ENCODE measurements around the gene ECI2. TPM values are rescaled to one million over a fixed set of nuclear protein-coding genes. Genes with fewer than 3 reads are reported as not detected.

The ECI2 gene
- polyA plus RNA-seq, 2 of the 4 experiments (the other 2 are of a cell fraction): 48.1 to 68.9 TPM

DNA sequence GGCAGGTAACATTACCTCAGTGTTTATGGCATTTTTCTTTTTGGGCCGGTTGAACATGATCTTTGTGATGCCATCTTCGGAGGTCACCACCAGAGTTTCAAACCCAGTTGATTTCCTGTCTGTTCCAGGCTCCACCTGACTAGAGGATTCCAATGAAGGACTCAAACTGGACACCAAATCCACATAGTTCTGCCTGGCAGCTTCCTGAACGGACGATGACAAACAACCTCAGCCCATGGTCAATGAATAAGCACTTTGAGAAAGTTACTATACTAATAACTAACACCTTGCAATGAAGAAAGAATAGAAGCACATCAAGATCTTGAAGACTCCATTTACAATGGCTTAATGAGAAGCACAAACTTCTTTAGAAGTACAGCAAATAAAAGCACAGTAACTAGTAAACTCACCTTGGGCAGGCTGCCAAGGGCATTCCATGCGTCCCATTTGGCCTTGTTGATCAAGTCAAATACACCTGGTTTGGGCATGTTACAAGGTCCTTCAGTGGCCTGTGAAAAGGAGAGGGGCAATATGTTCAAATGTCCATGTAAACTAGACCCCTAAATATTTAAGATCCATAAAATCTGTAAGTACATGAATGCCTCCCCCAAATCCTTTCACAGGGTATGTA lies 4.9 kb downstream of the ECI2 start:
- peaks cover 23% of the 10 kb centered on the region for H3K4me1 ChIP-seq
- no peak for DNase-seq (ENCODE audit: low read depth in 1 of 2, low spot score in 1 of 2)
- H3K4me3 ChIP-seq: no peak overlapping the region
- ChIA-PET CTCF (no interaction called here), POLR2A (no interaction called here)
- TF ChIP-seq, protein P1, sequence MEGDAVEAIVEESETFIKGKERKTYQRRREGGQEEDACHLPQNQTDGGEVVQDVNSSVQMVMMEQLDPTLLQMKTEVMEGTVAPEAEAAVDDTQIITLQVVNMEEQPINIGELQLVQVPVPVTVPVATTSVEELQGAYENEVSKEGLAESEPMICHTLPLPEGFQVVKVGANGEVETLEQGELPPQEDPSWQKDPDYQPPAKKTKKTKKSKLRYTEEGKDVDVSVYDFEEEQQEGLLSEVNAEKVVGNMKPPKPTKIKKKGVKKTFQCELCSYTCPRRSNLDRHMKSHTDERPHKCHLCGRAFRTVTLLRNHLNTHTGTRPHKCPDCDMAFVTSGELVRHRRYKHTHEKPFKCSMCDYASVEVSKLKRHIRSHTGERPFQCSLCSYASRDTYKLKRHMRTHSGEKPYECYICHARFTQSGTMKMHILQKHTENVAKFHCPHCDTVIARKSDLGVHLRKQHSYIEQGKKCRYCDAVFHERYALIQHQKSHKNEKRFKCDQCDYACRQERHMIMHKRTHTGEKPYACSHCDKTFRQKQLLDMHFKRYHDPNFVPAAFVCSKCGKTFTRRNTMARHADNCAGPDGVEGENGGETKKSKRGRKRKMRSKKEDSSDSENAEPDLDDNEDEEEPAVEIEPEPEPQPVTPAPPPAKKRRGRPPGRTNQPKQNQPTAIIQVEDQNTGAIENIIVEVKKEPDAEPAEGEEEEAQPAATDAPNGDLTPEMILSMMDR (IDR thresholded peaks at IDR 0.05): no peak
- TF ChIP-seq RARB (CRISPR knock-in tag; IDR thresholded peaks at IDR 0.05): no peak
- TF ChIP-seq POLR2A (IDR thresholded peaks at IDR 0.05; ENCODE audit: low read length): no peak
- TF ChIP-seq ZNF302 (CRISPR knock-in tag; IDR thresholded peaks at IDR 0.05): no peak
- no peak for TF ChIP-seq ELK1 (IDR thresholded peaks at IDR 0.05; ENCODE audit: low read depth, low read length)
- TF ChIP-seq FOSB (CRISPR knock-in tag; IDR thresholded peaks at IDR 0.05): no peak
- TF ChIP-seq HOXA7 (CRISPR knock-in tag; IDR thresholded peaks at IDR 0.05): no peak
- TF ChIP-seq BHLHE40 (IDR thresholded peaks at IDR 0.05; ENCODE audit: low read depth, low read length): no peak
- TF ChIP-seq MYC (IDR thresholded peaks at IDR 0.05; ENCODE audit: borderline replicate concordance, low read length): no peak
- no peak for TF ChIP-seq SREBF2 (IDR thresholded peaks at IDR 0.05)
- TF ChIP-seq JUN (IDR thresholded peaks at IDR 0.05): no peak
- TF ChIP-seq, protein P2, sequence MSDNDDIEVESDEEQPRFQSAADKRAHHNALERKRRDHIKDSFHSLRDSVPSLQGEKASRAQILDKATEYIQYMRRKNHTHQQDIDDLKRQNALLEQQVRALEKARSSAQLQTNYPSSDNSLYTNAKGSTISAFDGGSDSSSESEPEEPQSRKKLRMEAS (IDR thresholded peaks at IDR 0.05): no peak
- H3K4me2 ChIP-seq: no peak overlapping the region
- H3K27ac ChIP-seq: no peak overlapping the region
- H3K9me3 ChIP-seq: no peaks in the 10 kb centered on the region
- no peak for FAIRE-seq
- WGBS (ENCODE audit: missing lambda C conversion rate): 89% methylated on average over 5 of the region's 5 CpGs
- no peak for ATAC-seq

- TF ChIP-seq RFX5 (IDR thresholded peaks at IDR 0.05) (no peak), FOSB (CRISPR knock-in tag; IDR thresholded peaks at IDR 0.05) (no peak), ELK1 (IDR thresholded peaks at IDR 0.05; ENCODE audit: low read depth, low read length) (no peak), ZSCAN20 (CRISPR knock-in tag; IDR thresholded peaks at IDR 0.05) (no peak), JUNB (IDR thresholded peaks at IDR 0.05) (no peak), USF2 (IDR thresholded peaks at IDR 0.05) (no peak), CBX2 (IDR thresholded peaks at IDR 0.05; ENCODE audit: borderline replicate concordance, low read depth) (no peak), EP300 (IDR thresholded peaks at IDR 0.05) (no peak), CBX8 (IDR thresholded peaks at IDR 0.05) (no peak), JUN (IDR thresholded peaks at IDR 0.05) (no peak), POLR2AphosphoS2 (conservative IDR thresholded peaks at IDR 0.05; ENCODE audit: low read length) (no peak), HDAC2 (IDR thresholded peaks at IDR 0.05) (no peak), ESRRA (IDR thresholded peaks at IDR 0.05; ENCODE audit: borderline replicate concordance, low read length) (no peak), POLR2A (IDR thresholded peaks at IDR 0.05; ENCODE audit: low read length) (no peak), TFCP2L1 (CRISPR knock-in tag; IDR thresholded peaks at IDR 0.05) (no peak)
- TF ChIP-seq, protein P3, sequence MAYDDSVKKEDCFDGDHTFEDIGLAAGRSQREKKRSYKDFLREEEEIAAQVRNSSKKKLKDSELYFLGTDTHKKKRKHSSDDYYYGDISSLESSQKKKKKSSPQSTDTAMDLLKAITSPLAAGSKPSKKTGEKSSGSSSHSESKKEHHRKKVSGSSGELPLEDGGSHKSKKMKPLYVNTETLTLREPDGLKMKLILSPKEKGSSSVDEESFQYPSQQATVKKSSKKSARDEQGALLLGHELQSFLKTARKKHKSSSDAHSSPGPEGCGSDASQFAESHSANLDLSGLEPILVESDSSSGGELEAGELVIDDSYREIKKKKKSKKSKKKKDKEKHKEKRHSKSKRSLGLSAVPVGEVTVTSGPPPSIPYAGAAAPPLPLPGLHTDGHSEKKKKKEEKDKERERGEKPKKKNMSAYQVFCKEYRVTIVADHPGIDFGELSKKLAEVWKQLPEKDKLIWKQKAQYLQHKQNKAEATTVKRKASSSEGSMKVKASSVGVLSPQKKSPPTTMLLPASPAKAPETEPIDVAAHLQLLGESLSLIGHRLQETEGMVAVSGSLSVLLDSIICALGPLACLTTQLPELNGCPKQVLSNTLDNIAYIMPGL (CRISPR knock-in tag; IDR thresholded peaks at IDR 0.05; ENCODE audit: borderline replicate concordance): no peak
- Histone ChIP-seq H3K9me3 (no peaks in the 10 kb centered on the region), H3K4me1 (peaks cover 29% of the 10 kb centered on the region), H3K4me2 (no peak overlapping the region), H3K4me3 (no peak overlapping the region), H3K27ac (no peak overlapping the region)
- POLR2A ChIA-PET: no interaction called here
- DNase-seq (ENCODE audit: low read depth in 1 of 2, low spot score in 1 of 2) (no peak), FAIRE-seq (no peak), ATAC-seq (no peak)
- CTCF ChIA-PET: no interaction called here
These were observed 5.9 kb downstream of the ECI2 start for GRCh38 chr6:4129446-4129845.

All from A549 (cell line).